HG03565 (cell line): ENCODE results near the gene RETREG1.
A peak's percentile ranks its signal among the peaks of the same experiment; 100 is the strongest.
"Not testable (repeated sequence)": the region's sequence is repeated elsewhere in the genome, so short reads cannot be mapped to it uniquely, and the experiment has no call there.

Experiments used
- ATAC-seq: cut with Tn5 transposase; IDR thresholded peaks from one replicate; pipeline ENCODE4 v1.9.1; 2021; ENCODE audit warnings: mild to moderate bottlenecking, moderate library complexity; ENCODE audit not compliant: unreplicated experiment

The RETREG1 gene

GRCh38 chr5:16493261-16493660 is 123.5 kb downstream of the RETREG1 start:
- no peak for ATAC-seq

GRCh38 chr5:16492398-16493140 is 124.2 kb downstream of the RETREG1 start:
- ATAC-seq, result no peak

- ATAC-seq, result no peak
These were observed 125.9 kb downstream of the RETREG1 start for GRCh38 chr5:16490911-16491310.

- ATAC-seq, result peak; percentile 87
These were observed 127.4 kb downstream of the RETREG1 start for GRCh38 chr5:16489322-16489791.

- no peak for ATAC-seq
These were observed 129.3 kb downstream of the RETREG1 start for GRCh38 chr5:16487456-16487855.

GRCh38 chr5:16486711-16487111 is 130.1 kb downstream of the RETREG1 start:
- no peak for ATAC-seq

GRCh38 chr5:16485656-16486055 is 131.1 kb downstream of the RETREG1 start:
- no peak for ATAC-seq

- ATAC-seq, result no peak
These were observed 132.7 kb downstream of the RETREG1 start for GRCh38 chr5:16484081-16484480.

GRCh38 chr5:16483361-16483760 is 133.4 kb downstream of the RETREG1 start:
- no peak for ATAC-seq

GRCh38 chr5:16482891-16483290 is 133.9 kb downstream of the RETREG1 start:
- ATAC-seq, result no peak

- ATAC-seq, result no peak
These were observed 135.8 kb downstream of the RETREG1 start for GRCh38 chr5:16480821-16481538.

GRCh38 chr5:16480144-16480543 is 136.7 kb downstream of the RETREG1 start:
- ATAC-seq, result no peak

- ATAC-seq, result no peak
These were observed 139.3 kb downstream of the RETREG1 start for GRCh38 chr5:16477541-16477940.

- not testable (repeated sequence) for ATAC-seq
These were observed 140.4 kb downstream of the RETREG1 start for GRCh38 chr5:16476417-16476816.

GRCh38 chr5:16471387-16471786 is 145.4 kb downstream of the RETREG1 start:
- ATAC-seq, result no peak

- ATAC-seq, result peak; percentile 86
These were observed 149.2 kb downstream of the RETREG1 start for GRCh38 chr5:16467363-16468219.

- ATAC-seq, result peak; percentile 65
These were observed 151.0 kb downstream of the RETREG1 start, which contains the start of gene ZNF622 for GRCh38 chr5:16465544-16466432. Gene ZNF622 (minus strand): TSS chr5:16465800. CDS start chr5:16465665, 135 bp downstream.

- ATAC-seq, result no peak
These were observed 151.9 kb downstream of the RETREG1 start for GRCh38 chr5:16464664-16465543.

GRCh38 chr5:16464231-16464630 is 152.6 kb downstream of the RETREG1 start:
- ATAC-seq, result no peak
